GM19193 (cell line): ENCODE data around the gene COL5A1.

Experiments used
- POLR2A ChIP-seq: IDR thresholded peaks from 4 replicates; pipeline ENCODE4 v1.6.1; 2011; ENCODE audit not compliant: insufficient read depth, insufficient read length; ENCODE audit errors: extremely low read depth

COL5A1 gene

GRCh38 chr9:134732392-134733110, 90.9 kb downstream of the COL5A1 start:
- TF ChIP-seq POLR2A, result no peak

GRCh38 chr9:134733480-134734232, 92.1 kb downstream of the COL5A1 start:
- TF ChIP-seq POLR2A, result no peak

GRCh38 chr9:134734270-134734669, 92.7 kb downstream of the COL5A1 start:
- no peak for TF ChIP-seq POLR2A

GRCh38 chr9:134735441-134736175, 94.0 kb downstream of the COL5A1 start:
- no peak for TF ChIP-seq POLR2A

- TF ChIP-seq POLR2A, result no peak
Observed at GRCh38 chr9:134736791-134737497, 95.3 kb downstream of the COL5A1 start.

- TF ChIP-seq POLR2A, result no peak
Observed at GRCh38 chr9:134737842-134738580, 96.4 kb downstream of the COL5A1 start.

- TF ChIP-seq POLR2A, result no peak
Observed at GRCh38 chr9:134738869-134739659, 97.5 kb downstream of the COL5A1 start.

GRCh38 chr9:134739660-134739968, 98.0 kb downstream of the COL5A1 start:
- no peak for TF ChIP-seq POLR2A

GRCh38 chr9:134740071-134740470, 98.5 kb downstream of the COL5A1 start:
- no peak for TF ChIP-seq POLR2A

- TF ChIP-seq POLR2A, result no peak
Observed at GRCh38 chr9:134741846-134742245, 100.2 kb downstream of the COL5A1 start.

GRCh38 chr9:134742822-134743535, 101.4 kb downstream of the COL5A1 start:
- TF ChIP-seq POLR2A, result no peak

GRCh38 chr9:134743853-134744252, 102.2 kb downstream of the COL5A1 start:
- no peak for TF ChIP-seq POLR2A
